ENCODE measurements around the gene GDNF.

- TF ChIP-seq POLR2AphosphoS5 (IDR thresholded peaks at IDR 0.05) = no peak
- no peak for TF ChIP-seq CTCF (IDR thresholded peaks at IDR 0.05)
Observed at GRCh38 chr5:37807621-37808301, 32.1 kb downstream of the GDNF start.
